ENCODE data around the gene PCBP3.
"Not testable (repeated sequence)": the region's sequence is repeated elsewhere in the genome, so short reads cannot be mapped to it uniquely, and the experiment has no call there.

DNA sequence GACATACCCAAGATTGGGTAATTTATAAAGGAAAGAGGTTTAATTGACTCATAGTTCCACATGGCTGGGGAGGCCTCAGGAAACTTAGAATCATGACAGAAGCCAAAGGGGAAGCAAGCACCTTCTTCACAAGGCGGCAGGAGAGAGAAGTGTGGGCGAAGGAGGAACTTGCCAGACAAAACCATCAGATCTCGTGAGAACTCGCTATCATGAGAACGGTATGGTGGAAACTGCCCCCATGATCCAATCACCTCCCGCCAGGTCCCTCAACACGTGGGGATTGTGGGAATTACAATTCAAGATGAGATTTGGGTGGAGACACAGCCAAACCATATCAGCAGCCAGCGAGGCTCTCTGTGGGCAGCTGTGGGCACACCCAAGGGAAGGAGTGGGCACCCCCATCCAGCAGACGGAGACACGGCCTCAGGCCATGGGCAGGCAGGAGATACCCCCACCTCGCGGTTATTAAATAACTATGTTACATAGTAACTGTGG is 189.3 kb downstream of the PCBP3 start:
- TF ChIP-seq, protein P1, sequence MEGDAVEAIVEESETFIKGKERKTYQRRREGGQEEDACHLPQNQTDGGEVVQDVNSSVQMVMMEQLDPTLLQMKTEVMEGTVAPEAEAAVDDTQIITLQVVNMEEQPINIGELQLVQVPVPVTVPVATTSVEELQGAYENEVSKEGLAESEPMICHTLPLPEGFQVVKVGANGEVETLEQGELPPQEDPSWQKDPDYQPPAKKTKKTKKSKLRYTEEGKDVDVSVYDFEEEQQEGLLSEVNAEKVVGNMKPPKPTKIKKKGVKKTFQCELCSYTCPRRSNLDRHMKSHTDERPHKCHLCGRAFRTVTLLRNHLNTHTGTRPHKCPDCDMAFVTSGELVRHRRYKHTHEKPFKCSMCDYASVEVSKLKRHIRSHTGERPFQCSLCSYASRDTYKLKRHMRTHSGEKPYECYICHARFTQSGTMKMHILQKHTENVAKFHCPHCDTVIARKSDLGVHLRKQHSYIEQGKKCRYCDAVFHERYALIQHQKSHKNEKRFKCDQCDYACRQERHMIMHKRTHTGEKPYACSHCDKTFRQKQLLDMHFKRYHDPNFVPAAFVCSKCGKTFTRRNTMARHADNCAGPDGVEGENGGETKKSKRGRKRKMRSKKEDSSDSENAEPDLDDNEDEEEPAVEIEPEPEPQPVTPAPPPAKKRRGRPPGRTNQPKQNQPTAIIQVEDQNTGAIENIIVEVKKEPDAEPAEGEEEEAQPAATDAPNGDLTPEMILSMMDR (IDR thresholded peaks at IDR 0.05; ENCODE audit: extremely low read depth in 1 of 2, insufficient read depth in 1 of 2, low read depth in 1 of 2, low read length in 2 of 2), result not testable (repeated sequence)
- not testable (repeated sequence) for TF ChIP-seq POLR2A (IDR thresholded peaks at IDR 0.05; ENCODE audit: low read depth, low read length); POLR2AphosphoS5 (IDR thresholded peaks at IDR 0.05; ENCODE audit: insufficient read depth, low read depth, low read length); EZH2 (IDR thresholded peaks at IDR 0.05; ENCODE audit: borderline replicate concordance, low read depth, low read length, severe bottlenecking); JUN (IDR thresholded peaks at IDR 0.05; ENCODE audit: borderline replicate concordance, insufficient read depth, insufficient read length, low read depth); MYC (IDR thresholded peaks at IDR 0.05; ENCODE audit: low read depth, low read length); GATA2 (IDR thresholded peaks at IDR 0.05; ENCODE audit: insufficient read depth, insufficient read length, low read depth, low read length); FOS (IDR thresholded peaks at IDR 0.05; ENCODE audit: borderline replicate concordance, insufficient read depth, low read length)
- TF ChIP-seq, protein P2, sequence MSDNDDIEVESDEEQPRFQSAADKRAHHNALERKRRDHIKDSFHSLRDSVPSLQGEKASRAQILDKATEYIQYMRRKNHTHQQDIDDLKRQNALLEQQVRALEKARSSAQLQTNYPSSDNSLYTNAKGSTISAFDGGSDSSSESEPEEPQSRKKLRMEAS (IDR thresholded peaks at IDR 0.05; ENCODE audit: insufficient read depth, insufficient read length), result not testable (repeated sequence)

All from endothelial cell of umbilical vein (primary cell).